ENCODE data around the gene TRMT44.
"Not testable (repeated sequence)": the region's sequence is repeated elsewhere in the genome, so short reads cannot be mapped to it uniquely, and the experiment has no call there.

Gene TRMT44

DNA sequence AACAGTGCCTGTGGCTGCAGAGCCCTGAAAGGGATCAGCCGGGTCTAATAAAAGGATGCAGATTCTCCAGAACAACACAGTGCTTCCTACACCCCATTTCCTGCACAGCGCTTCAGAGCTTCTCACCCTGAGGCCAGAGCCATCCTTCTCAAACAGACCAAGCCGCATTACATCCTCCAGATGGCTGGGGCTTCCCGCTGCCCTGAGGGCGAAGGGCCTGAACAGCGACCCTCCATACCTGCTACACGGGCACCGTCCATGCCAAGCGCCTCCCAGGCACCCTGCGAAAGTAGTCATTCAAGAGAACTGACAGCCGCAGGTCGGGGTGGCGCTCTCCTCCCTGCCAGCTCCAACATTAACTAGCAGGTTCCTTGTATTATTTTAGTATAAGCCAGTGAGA, 36.6 kb upstream of the TRMT44 start:
- Histone ChIP-seq H3K36me3 (ENCODE audit: insufficient read depth, low read length) (no peaks in the 10 kb centered on the region), H3K9me3 (ENCODE audit: low read depth, low read length) (no peaks in the 10 kb centered on the region), H3K9ac (ENCODE audit: insufficient read length) (no peak overlapping the region), H3K4me3 (no peak overlapping the region), H3K27ac (no peak overlapping the region)
- no peak for DNase-seq (ENCODE audit: low read depth, low spot score)
- TF ChIP-seq EZH2 (IDR thresholded peaks at IDR 0.05) (no peak), POLR2AphosphoS5 (IDR thresholded peaks at IDR 0.05; ENCODE audit: borderline replicate concordance, low read depth, low read length) (no peak), FOXP2 (optimal IDR thresholded peaks at IDR 0.05; ENCODE audit: control extremely low read depth, extremely low read length, insufficient read depth) (no peak)

DNA sequence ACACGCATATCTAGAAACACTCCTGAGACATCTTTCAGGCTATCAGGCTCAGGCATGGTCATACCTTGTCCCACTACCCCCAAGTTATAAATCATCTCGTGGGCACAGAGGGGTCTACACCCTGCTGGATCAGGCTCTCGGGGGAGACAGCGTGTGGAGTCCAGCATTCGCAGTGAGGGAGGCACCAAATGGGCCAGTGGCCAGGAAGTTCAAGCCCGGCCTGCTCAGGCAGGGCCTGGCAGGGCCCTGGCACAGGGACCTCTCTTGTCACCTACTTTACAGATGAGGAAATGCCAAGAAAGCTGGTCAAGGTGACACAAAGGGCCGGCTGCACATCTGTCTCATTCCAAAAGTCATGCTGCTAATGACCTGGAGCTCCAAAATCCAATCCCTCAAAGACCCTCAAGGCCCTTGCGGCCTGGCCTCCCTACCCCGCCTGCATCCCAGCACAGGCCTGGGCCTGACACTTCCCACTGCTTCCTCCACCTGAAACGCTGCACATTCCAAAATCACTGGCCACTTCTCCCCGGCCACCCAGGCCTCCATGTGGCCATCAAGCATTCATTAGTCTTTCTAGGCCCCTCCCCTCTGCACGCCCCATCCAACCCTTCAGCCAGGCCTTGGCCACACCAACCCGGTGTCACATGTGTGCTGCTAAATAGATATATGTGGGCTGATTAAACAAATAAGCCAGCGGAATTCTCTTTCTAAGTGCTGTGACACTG, 35.6 kb upstream of the TRMT44 start:
- H3K27ac ChIP-seq, result no peak overlapping the region
- no peak overlapping the region for H3K4me3 ChIP-seq
- no peak for DNase-seq (ENCODE audit: low read depth, low spot score)
- no peaks in the 10 kb centered on the region for H3K9me3 ChIP-seq (ENCODE audit: low read depth, low read length)
- H3K9ac ChIP-seq (ENCODE audit: insufficient read length), result no peak overlapping the region
- TF ChIP-seq POLR2AphosphoS5 (IDR thresholded peaks at IDR 0.05; ENCODE audit: borderline replicate concordance, low read depth, low read length) (no peak), EZH2 (IDR thresholded peaks at IDR 0.05) (no peak), FOXP2 (optimal IDR thresholded peaks at IDR 0.05; ENCODE audit: control extremely low read depth, extremely low read length, insufficient read depth) (no peak)
- H3K36me3 ChIP-seq (ENCODE audit: insufficient read depth, low read length), result no peaks in the 10 kb centered on the region

DNA sequence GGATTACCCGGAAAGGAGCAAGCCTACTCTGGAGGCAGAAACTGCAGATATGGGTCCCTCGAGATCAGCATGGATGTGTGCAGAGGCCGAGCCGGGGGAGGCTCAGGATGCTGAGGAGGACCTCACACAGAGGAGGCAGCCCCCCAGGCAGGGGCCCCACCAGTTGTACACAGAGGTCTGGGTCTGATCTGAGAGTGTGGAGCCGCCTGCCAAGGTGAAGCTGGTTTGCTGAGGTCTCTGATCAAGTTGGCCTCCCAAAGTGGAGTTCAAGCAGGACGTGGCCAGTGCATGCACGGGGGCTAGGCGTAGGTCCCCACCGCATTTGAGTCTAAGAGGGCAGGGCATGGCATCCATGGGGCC, 35.1 kb upstream of the TRMT44 start:
- Histone ChIP-seq H3K36me3 (ENCODE audit: insufficient read depth, low read length) (no peaks in the 10 kb centered on the region), H3K9ac (ENCODE audit: insufficient read length) (no peak overlapping the region), H3K9me3 (ENCODE audit: low read depth, low read length) (no peaks in the 10 kb centered on the region), H3K4me3 (no peak overlapping the region), H3K27ac (no peak overlapping the region)
- TF ChIP-seq FOXP2 (optimal IDR thresholded peaks at IDR 0.05; ENCODE audit: control extremely low read depth, extremely low read length, insufficient read depth) (no peak), POLR2AphosphoS5 (IDR thresholded peaks at IDR 0.05; ENCODE audit: borderline replicate concordance, low read depth, low read length) (no peak), EZH2 (IDR thresholded peaks at IDR 0.05) (no peak)
- no peak for DNase-seq (ENCODE audit: low read depth, low spot score)

- H3K9ac ChIP-seq (ENCODE audit: insufficient read length); H3K36me3 ChIP-seq (ENCODE audit: insufficient read depth, low read length); DNase-seq (ENCODE audit: low read depth, low spot score); H3K4me3 ChIP-seq; H3K27ac ChIP-seq; H3K9me3 ChIP-seq (ENCODE audit: low read depth, low read length): not testable (repeated sequence)
Observed at GRCh38 chr4:8406887-8407286, 33.7 kb upstream of the TRMT44 start.

DNA sequence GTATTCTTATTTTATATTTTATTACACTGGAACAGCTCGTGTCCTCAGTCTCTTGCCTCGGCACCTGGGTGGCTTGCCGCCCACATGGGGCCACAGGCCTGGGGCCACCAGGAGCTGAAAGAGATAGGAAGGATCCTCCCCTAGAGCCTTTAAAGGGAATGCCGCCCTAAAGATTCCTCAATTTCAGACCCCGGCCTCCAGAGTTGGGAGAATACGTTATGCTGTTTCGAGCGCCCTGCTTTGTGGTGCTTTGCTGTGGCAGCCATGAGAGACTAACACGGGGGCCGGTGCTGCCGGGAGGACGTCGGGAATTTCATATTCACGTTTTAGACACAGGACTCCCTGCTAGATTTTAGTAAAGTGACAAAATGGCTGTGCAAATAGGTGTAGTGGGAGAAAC, 33.3 kb upstream of the TRMT44 start:
- TF ChIP-seq EZH2 (IDR thresholded peaks at IDR 0.05), result no peak
- no peak for TF ChIP-seq POLR2AphosphoS5 (IDR thresholded peaks at IDR 0.05; ENCODE audit: borderline replicate concordance, low read depth, low read length)
- TF ChIP-seq FOXP2 (optimal IDR thresholded peaks at IDR 0.05; ENCODE audit: control extremely low read depth, extremely low read length, insufficient read depth), result no peak
- Histone ChIP-seq H3K36me3 (ENCODE audit: insufficient read depth, low read length) (no peaks in the 10 kb centered on the region), H3K9ac (ENCODE audit: insufficient read length) (no peak overlapping the region), H3K9me3 (ENCODE audit: low read depth, low read length) (no peaks in the 10 kb centered on the region), H3K27ac (no peak overlapping the region), H3K4me3 (no peak overlapping the region)
- DNase-seq (ENCODE audit: low read depth, low spot score), result no peak

DNA sequence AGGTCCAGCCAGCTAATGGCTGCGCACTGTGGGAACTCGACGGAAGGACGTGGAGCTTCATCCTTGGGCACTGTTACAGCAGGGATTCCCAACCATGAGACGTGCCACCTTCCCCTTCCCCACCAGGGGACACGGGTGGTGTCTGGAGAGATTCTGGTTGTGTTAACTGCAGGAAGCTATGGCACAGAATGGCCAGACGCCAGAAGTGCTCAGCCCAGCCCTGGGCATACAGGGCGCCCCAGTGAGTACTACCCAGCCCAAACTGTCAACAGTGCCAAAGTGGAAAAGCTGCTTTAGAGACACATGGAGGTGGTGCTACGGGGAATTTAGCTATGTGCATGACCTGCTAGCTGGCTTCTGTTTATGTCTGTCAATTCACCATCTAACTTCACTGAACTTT, 32.8 kb upstream of the TRMT44 start:
- Histone ChIP-seq H3K4me3 (no peak overlapping the region), H3K27ac (no peak overlapping the region), H3K36me3 (ENCODE audit: insufficient read depth, low read length) (no peaks in the 10 kb centered on the region), H3K9me3 (ENCODE audit: low read depth, low read length) (no peaks in the 10 kb centered on the region), H3K9ac (ENCODE audit: insufficient read length) (no peak overlapping the region)
- TF ChIP-seq POLR2AphosphoS5 (IDR thresholded peaks at IDR 0.05; ENCODE audit: borderline replicate concordance, low read depth, low read length) (no peak), FOXP2 (optimal IDR thresholded peaks at IDR 0.05; ENCODE audit: control extremely low read depth, extremely low read length, insufficient read depth) (no peak), EZH2 (IDR thresholded peaks at IDR 0.05) (no peak)
- DNase-seq (ENCODE audit: low read depth, low spot score), result no peak

- DNase-seq (ENCODE audit: low read depth, low spot score), result no peak
- no peaks in the 10 kb centered on the region for H3K36me3 ChIP-seq (ENCODE audit: insufficient read depth, low read length)
- H3K9me3 ChIP-seq (ENCODE audit: low read depth, low read length), result no peaks in the 10 kb centered on the region
- no peak overlapping the region for H3K27ac ChIP-seq
- H3K9ac ChIP-seq (ENCODE audit: insufficient read length), result no peak overlapping the region
- TF ChIP-seq POLR2AphosphoS5 (IDR thresholded peaks at IDR 0.05; ENCODE audit: borderline replicate concordance, low read depth, low read length) (no peak), EZH2 (IDR thresholded peaks at IDR 0.05) (no peak), FOXP2 (optimal IDR thresholded peaks at IDR 0.05; ENCODE audit: control extremely low read depth, extremely low read length, insufficient read depth) (no peak)
- no peak overlapping the region for H3K4me3 ChIP-seq
Observed at GRCh38 chr4:8409264-8410065, 31.1 kb upstream of the TRMT44 start.

DNA sequence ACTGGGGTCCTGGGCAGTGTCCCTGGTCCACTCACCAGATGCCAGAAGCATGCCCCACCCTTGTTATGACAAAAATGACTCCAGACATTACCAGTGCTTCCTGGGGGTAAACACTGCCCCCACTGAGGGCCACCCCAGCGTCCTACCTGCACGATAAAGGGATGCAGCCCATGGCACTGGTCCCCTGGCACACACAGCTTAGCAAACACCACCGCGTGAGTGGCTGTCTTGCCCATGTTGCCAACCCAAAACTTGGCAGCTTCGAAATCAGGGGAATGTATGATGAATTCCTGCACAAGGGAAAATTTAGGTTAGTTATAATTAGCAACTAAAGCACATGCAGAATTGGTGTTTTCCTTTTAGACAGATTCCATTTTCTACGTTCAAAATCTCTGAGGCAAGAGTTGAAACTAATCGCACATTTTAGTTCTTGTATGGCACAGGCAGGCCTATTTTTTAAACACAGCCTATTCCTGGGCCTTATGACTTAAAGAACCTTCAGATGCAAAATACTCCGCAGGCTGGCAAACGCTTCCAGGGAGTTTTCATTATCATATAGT, 30.4 kb upstream of the TRMT44 start:
- TF ChIP-seq FOXP2 (optimal IDR thresholded peaks at IDR 0.05; ENCODE audit: control extremely low read depth, extremely low read length, insufficient read depth), result no peak
- no peak for TF ChIP-seq POLR2AphosphoS5 (IDR thresholded peaks at IDR 0.05; ENCODE audit: borderline replicate concordance, low read depth, low read length)
- TF ChIP-seq EZH2 (IDR thresholded peaks at IDR 0.05), result no peak
- Histone ChIP-seq H3K9ac (ENCODE audit: insufficient read length) (no peak overlapping the region), H3K36me3 (ENCODE audit: insufficient read depth, low read length) (no peaks in the 10 kb centered on the region), H3K4me3 (no peak overlapping the region), H3K9me3 (ENCODE audit: low read depth, low read length) (no peaks in the 10 kb centered on the region), H3K27ac (no peak overlapping the region)
- no peak for DNase-seq (ENCODE audit: low read depth, low spot score)
